GM23338 (cell line): ENCODE data around the gene GRIFIN. TPM values are rescaled to one million over a fixed set of nuclear protein-coding genes. Genes with fewer than 3 reads are reported as not detected.

Experiments
- ATAC-seq: fragments of 200-7000 bp; cut with Tn5 transposase; 3 replicates; pipeline ENCODE4 v1.9.1; 2020
- DNase-seq: peaks from one replicate; pipeline ENCODE4 v3.0.0-alpha.2; 2015; ENCODE audit warnings: low spot score
- H2AFZ ChIP-seq: fragments of 200-600 bp; sonication (generic); 2 replicates; pipeline ENCODE4 v1.8.0; 2016; ENCODE audit warnings: antibody characterized with exemption, mild to moderate bottlenecking, moderate library complexity
- H3F3A ChIP-seq: fragments of 200-600 bp; sonication (generic); replicated peaks from 2 replicates; pipeline ENCODE4 v1.8.0; 2017; ENCODE audit warnings: antibody characterized with exemption, mixed run types, low read depth
- H3K27ac ChIP-seq: fragments of 200-600 bp; sonication (generic); 2 replicates; pipeline ENCODE4 v1.6.1; 2016; ENCODE audit warnings: low read depth
- H3K27me3 ChIP-seq: fragments of 200-600 bp; sonication (generic); 2 replicates; pipeline ENCODE4 v1.8.0; 2016; ENCODE audit warnings: mild to moderate bottlenecking, mixed run types, moderate library complexity; ENCODE audit not compliant: insufficient read depth
- H3K36me3 ChIP-seq: fragments of 200-600 bp; sonication (generic); 2 replicates; pipeline ENCODE4 v1.8.0; 2016; ENCODE audit warnings: mild to moderate bottlenecking; ENCODE audit not compliant: insufficient read depth
- H3K4me1 ChIP-seq: fragments of 200-600 bp; sonication (generic); 2 replicates; pipeline ENCODE4 v1.8.0; 2016; ENCODE audit warnings: mild to moderate bottlenecking, moderate library complexity; ENCODE audit not compliant: insufficient read depth
- H3K4me2 ChIP-seq: fragments of 200-600 bp; sonication (generic); 2 replicates; pipeline ENCODE4 v1.7.1; 2017; ENCODE audit warnings: mixed run types
- H3K4me3 ChIP-seq: fragments of 200-600 bp; sonication (generic); 2 replicates; pipeline ENCODE4 v1.6.1; 2016; ENCODE audit warnings: mixed run types
- H3K79me2 ChIP-seq: fragments of 200-600 bp; sonication (generic); replicated peaks from 2 replicates; pipeline ENCODE4 v1.8.0; 2017; ENCODE audit warnings: mild to moderate bottlenecking; ENCODE audit not compliant: insufficient read depth
- H3K9me2 ChIP-seq: fragments of 200-600 bp; sonication (generic); 2 replicates; pipeline ENCODE4 v1.8.0; 2017; ENCODE audit not compliant: insufficient read depth
- H4K20me1 ChIP-seq: fragments of 200-600 bp; sonication (generic); replicated peaks from 2 replicates; pipeline ENCODE4 v1.8.0; 2017; ENCODE audit warnings: mild to moderate bottlenecking; ENCODE audit not compliant: insufficient read depth
- H3K27ac Mint-ChIP-seq: 2 replicates; pipeline ENCODE4 v1.8.0; 2020; ENCODE audit warnings: inconsistent platforms, mild to moderate bottlenecking, moderate library complexity, mixed read lengths
- H3K27me3 Mint-ChIP-seq: 3 replicates; pipeline ENCODE4 v1.8.0; 2022; ENCODE audit warnings: low read depth, mild to moderate bottlenecking, moderate library complexity, mixed read lengths, inconsistent platforms; ENCODE audit not compliant: insufficient read depth, poor library complexity
- H3K36me3 Mint-ChIP-seq: 3 replicates; pipeline ENCODE4 v1.8.0; 2021; ENCODE audit warnings: low read depth, mild to moderate bottlenecking, inconsistent platforms, moderate library complexity, mixed read lengths
- H3K4me1 Mint-ChIP-seq: 3 replicates; pipeline ENCODE4 v1.8.0; 2020; ENCODE audit warnings: mild to moderate bottlenecking, inconsistent platforms, mixed read lengths
- H3K4me3 Mint-ChIP-seq: 3 replicates; pipeline ENCODE4 v1.8.0; 2021; ENCODE audit warnings: moderate library complexity, mild to moderate bottlenecking, inconsistent platforms, mixed read lengths
- H3K9me3 Mint-ChIP-seq: 3 replicates; pipeline ENCODE4 v1.8.0; 2020; ENCODE audit warnings: moderate library complexity, mild to moderate bottlenecking, inconsistent platforms, mixed read lengths
- EZH2 ChIP-seq: fragments of 200-600 bp; sonication (generic); IDR thresholded peaks from one replicate; pipeline ENCODE4 v1.8.0; 2017; ENCODE audit warnings: antibody characterized with exemption, mild to moderate bottlenecking, low read depth; ENCODE audit not compliant: unreplicated experiment
- EZH2phosphoT487 ChIP-seq: fragments of 200-600 bp; sonication (generic); IDR thresholded peaks from one replicate; pipeline ENCODE4 v1.8.1; 2018; ENCODE audit warnings: antibody characterized with exemption; ENCODE audit not compliant: unreplicated experiment
- POLR2AphosphoS5 ChIP-seq: IDR thresholded peaks from 2 replicates; pipeline ENCODE4 v1.6.1; 2016; ENCODE audit warnings: antibody characterized with exemption, low read depth
- STAT1 ChIP-seq: IDR thresholded peaks from one replicate; pipeline ENCODE4 v1.6.1; 2016; ENCODE audit warnings: antibody characterized with exemption; ENCODE audit not compliant: unreplicated experiment
- ZNF114 ChIP-seq: fragments of 250-450 bp; sonication (Bioruptor Pico); IDR thresholded peaks from 2 replicates; pipeline ENCODE4 v1.5.0; 2020; ENCODE audit warnings: mild to moderate bottlenecking, moderate library complexity
- polyA plus RNA-seq: library from polyadenylated mRNA; unstranded; fragments of >200 nt; fragmentation: Nextera tagmentation; extraction: Ambion mirVana; gene quantifications from 2 replicates; pipeline ENCODE4 v1.2.1, GENCODE V29; 2016
- total RNA-seq: library from RNA; depleted of rRNA; stranded (reverse); fragments of >200 nt; shearing (Covaris generic); gene quantifications from 2 replicates; pipeline ENCODE4 v1.2.3, GENCODE V29; 2014
- TF ChIP-seq, protein P1 (sequence below): IDR thresholded peaks from 2 replicates; pipeline ENCODE4 v1.6.1; 2016; ENCODE audit warnings: antibody characterized with exemption
- TF ChIP-seq, protein P2 (sequence below): IDR thresholded peaks from one replicate; pipeline ENCODE4 v1.6.1; 2018; ENCODE audit warnings: antibody characterized with exemption; ENCODE audit not compliant: unreplicated experiment

Gene GRIFIN
- total and polyA plus RNA-seq, 2 experiments from 2014 or later: not detected

DNA sequence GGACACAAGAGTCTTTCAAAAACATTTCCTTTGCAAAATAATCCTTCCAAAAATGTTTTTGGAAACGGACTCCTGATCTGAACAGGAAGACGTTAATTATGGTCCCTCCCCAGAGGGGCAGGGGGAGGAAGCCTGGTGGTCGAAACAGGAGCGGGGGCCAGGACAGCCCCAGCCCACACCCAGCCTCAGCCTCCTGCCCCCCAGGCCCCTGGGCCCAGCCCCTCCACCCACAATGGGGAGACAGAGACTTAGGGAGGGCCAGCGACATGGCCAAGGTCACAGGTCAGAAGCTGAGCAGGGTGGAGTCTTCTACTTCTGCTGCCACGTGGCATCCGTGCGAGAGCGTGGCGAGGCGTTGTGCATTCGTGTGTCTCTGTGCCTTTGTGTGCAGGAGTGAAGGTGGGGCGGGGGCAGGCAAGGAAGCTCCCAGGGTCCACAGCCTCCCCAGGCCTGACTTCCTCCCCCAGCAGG lies 14.0 kb upstream of the GRIFIN start:
- Histone ChIP-seq H3F3A (no peaks in the 10 kb centered on the region), H3K4me1 (no peaks in the 10 kb centered on the region; the same call in 1 of the 2 replicates), H3K36me3 (no peaks in the 10 kb centered on the region), H3K27ac (no peak overlapping the region), H3K4me2 (no peak overlapping the region), H3K79me2 (no peaks in the 10 kb centered on the region), H3K9me2 (no peaks in the 10 kb centered on the region), H4K20me1 (no peaks in the 10 kb centered on the region), H3K27me3 (no peaks in the 10 kb centered on the region), H3K4me3 (no peak overlapping the region), H2AFZ (no peak overlapping the region)
- Mint-ChIP-seq H3K27me3 (peaks cover 7% of the 10 kb centered on the region), H3K36me3 (no peaks in the 10 kb centered on the region; the same call in 1 of the 3 replicates), H3K9me3 (peaks cover 3% of the 10 kb centered on the region; the same call in 2 of the 3 replicates), H3K27ac (no peak overlapping the region), H3K4me3 (no peak overlapping the region), H3K4me1 (peaks cover 6% of the 10 kb centered on the region; the same call in 2 of the 3 replicates)
- TF ChIP-seq EZH2phosphoT487 (no peak), STAT1 (no peak)
- TF ChIP-seq, protein P1, sequence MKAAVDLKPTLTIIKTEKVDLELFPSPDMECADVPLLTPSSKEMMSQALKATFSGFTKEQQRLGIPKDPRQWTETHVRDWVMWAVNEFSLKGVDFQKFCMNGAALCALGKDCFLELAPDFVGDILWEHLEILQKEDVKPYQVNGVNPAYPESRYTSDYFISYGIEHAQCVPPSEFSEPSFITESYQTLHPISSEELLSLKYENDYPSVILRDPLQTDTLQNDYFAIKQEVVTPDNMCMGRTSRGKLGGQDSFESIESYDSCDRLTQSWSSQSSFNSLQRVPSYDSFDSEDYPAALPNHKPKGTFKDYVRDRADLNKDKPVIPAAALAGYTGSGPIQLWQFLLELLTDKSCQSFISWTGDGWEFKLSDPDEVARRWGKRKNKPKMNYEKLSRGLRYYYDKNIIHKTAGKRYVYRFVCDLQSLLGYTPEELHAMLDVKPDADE: no peak
- DNase-seq (no peak), ATAC-seq (no peak)

DNA sequence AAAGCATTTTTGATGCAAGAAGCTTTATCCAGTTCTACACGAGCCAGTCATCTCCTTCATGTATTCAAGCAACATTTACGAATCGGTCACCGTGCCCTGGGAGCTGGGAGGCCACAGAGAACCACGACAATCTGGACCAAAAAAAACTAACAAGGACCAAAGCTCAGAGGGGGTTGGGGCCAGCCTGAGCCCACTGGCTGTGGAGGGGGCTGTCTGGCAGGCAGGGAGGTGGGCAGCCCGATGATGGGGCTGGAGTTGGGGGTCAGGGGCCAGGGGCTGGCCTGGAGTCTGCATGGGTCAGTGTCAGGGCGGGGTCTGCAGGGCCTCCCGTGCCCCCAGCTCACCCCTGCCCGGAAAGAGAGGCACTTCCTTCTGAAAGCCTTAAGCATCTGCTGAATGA lies 12.5 kb upstream of the GRIFIN start:
- no peak overlapping the region for H3K27ac Mint-ChIP-seq
- Histone ChIP-seq H3F3A (no peaks in the 10 kb centered on the region), H3K4me2 (no peak overlapping the region), H2AFZ (no peak overlapping the region), H3K4me3 (no peak overlapping the region), H3K36me3 (no peaks in the 10 kb centered on the region), H3K9me2 (no peaks in the 10 kb centered on the region), H3K27me3 (no peaks in the 10 kb centered on the region), H3K79me2 (no peaks in the 10 kb centered on the region), H3K27ac (no peak overlapping the region), H3K4me1 (no peaks in the 10 kb centered on the region), H4K20me1 (no peaks in the 10 kb centered on the region)
- H3K36me3 Mint-ChIP-seq: no peaks in the 10 kb centered on the region; the same call in 1 of the 3 replicates
- TF ChIP-seq EZH2phosphoT487: no peak
- no peak for TF ChIP-seq ZNF114 (CRISPR knock-in tag)
- H3K4me3 Mint-ChIP-seq: no peak overlapping the region
- no peaks in the 10 kb centered on the region for H3K4me1 Mint-ChIP-seq
- DNase-seq: no peak
- peaks cover 4% of the 10 kb centered on the region for H3K27me3 Mint-ChIP-seq
- H3K9me3 Mint-ChIP-seq: peaks cover 3% of the 10 kb centered on the region; the same call in 2 of the 3 replicates
- ATAC-seq: no peak

DNA sequence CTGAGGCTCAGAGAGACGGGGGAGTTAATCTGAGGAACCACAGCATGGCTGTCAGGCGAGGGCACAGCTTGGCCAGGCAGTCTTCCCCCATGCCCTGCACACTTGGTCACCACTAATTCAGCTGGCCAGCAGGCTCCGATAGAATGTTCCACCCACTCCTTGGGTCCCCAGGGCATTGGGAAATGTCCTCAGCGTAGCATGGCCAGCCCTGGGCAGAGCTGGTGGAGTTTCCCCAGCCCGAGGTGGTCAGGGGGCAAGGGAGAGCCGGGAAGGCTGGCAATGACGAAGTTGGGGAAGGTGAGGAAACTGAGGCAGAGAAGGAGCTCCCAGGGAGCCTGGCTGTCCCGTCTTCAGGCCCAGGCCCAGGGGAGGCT lies 12.1 kb upstream of the GRIFIN start:
- DNase-seq (no peak), ATAC-seq (no peak)
- no peak overlapping the region for H2AFZ ChIP-seq
- Mint-ChIP-seq H3K36me3 (no peaks in the 10 kb centered on the region; the same call in 1 of the 3 replicates), H3K27ac (no peak overlapping the region), H3K9me3 (peaks cover 3% of the 10 kb centered on the region; the same call in 2 of the 3 replicates), H3K4me1 (no peaks in the 10 kb centered on the region), H3K4me3 (no peak overlapping the region), H3K27me3 (peaks cover 2% of the 10 kb centered on the region)
- no peak overlapping the region for H3K27ac ChIP-seq
- no peak overlapping the region for H3K4me3 ChIP-seq
- no peaks in the 10 kb centered on the region for H3K79me2 ChIP-seq
- no peaks in the 10 kb centered on the region for H3K9me2 ChIP-seq
- H3F3A ChIP-seq: no peaks in the 10 kb centered on the region
- TF ChIP-seq, protein P2, sequence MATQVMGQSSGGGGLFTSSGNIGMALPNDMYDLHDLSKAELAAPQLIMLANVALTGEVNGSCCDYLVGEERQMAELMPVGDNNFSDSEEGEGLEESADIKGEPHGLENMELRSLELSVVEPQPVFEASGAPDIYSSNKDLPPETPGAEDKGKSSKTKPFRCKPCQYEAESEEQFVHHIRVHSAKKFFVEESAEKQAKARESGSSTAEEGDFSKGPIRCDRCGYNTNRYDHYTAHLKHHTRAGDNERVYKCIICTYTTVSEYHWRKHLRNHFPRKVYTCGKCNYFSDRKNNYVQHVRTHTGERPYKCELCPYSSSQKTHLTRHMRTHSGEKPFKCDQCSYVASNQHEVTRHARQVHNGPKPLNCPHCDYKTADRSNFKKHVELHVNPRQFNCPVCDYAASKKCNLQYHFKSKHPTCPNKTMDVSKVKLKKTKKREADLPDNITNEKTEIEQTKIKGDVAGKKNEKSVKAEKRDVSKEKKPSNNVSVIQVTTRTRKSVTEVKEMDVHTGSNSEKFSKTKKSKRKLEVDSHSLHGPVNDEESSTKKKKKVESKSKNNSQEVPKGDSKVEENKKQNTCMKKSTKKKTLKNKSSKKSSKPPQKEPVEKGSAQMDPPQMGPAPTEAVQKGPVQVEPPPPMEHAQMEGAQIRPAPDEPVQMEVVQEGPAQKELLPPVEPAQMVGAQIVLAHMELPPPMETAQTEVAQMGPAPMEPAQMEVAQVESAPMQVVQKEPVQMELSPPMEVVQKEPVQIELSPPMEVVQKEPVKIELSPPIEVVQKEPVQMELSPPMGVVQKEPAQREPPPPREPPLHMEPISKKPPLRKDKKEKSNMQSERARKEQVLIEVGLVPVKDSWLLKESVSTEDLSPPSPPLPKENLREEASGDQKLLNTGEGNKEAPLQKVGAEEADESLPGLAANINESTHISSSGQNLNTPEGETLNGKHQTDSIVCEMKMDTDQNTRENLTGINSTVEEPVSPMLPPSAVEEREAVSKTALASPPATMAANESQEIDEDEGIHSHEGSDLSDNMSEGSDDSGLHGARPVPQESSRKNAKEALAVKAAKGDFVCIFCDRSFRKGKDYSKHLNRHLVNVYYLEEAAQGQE: no peak
- TF ChIP-seq EZH2 (no peak), POLR2AphosphoS5 (no peak)
- no peak overlapping the region for H3K4me2 ChIP-seq
- no peaks in the 10 kb centered on the region for H3K36me3 ChIP-seq
- no peaks in the 10 kb centered on the region for H4K20me1 ChIP-seq
- no peaks in the 10 kb centered on the region for H3K27me3 ChIP-seq
- H3K4me1 ChIP-seq: no peaks in the 10 kb centered on the region
